ENCODE data around the gene CDKN1A. TPM values are rescaled to one million over a fixed set of nuclear protein-coding genes. Genes with fewer than 3 reads are reported as not detected.

The CDKN1A gene
- total RNA-seq = 10 to 100 TPM; 41.0 to 64.5 (median 61.8) TPM

GRCh38 chr6:36678488-36679042, at the start of gene CDKN1A:
TSS of gene CDKN1A (plus strand) at chr6:36678714. CDS start at chr6:36684102, 5,388 bp downstream.
- Histone ChIP-seq H3K27ac (peak within 1 kb of the TSS; percentile 99), H3K9me3 (no peaks in the 10 kb centered on the region), H3K4me1 (peaks cover 37 to 44% of the 10 kb centered on the region in 2 donors), H3K27me3 (no peaks in the 10 kb centered on the region), H3K4me3 (replicated peaks in 1 of 3) (peak within 1 kb of the TSS; percentile 90 to 95 (median 91)), H3K36me3 (peaks cover 0 to 1% of the 10 kb centered on the region in 2 donors)
- 0% methylated on average over 32 of the region's 63 CpGs; no CpG with 5 or more reads in 1 of the 2 donors for WGBS, 2 donors
- TF ChIP-seq, protein P1, sequence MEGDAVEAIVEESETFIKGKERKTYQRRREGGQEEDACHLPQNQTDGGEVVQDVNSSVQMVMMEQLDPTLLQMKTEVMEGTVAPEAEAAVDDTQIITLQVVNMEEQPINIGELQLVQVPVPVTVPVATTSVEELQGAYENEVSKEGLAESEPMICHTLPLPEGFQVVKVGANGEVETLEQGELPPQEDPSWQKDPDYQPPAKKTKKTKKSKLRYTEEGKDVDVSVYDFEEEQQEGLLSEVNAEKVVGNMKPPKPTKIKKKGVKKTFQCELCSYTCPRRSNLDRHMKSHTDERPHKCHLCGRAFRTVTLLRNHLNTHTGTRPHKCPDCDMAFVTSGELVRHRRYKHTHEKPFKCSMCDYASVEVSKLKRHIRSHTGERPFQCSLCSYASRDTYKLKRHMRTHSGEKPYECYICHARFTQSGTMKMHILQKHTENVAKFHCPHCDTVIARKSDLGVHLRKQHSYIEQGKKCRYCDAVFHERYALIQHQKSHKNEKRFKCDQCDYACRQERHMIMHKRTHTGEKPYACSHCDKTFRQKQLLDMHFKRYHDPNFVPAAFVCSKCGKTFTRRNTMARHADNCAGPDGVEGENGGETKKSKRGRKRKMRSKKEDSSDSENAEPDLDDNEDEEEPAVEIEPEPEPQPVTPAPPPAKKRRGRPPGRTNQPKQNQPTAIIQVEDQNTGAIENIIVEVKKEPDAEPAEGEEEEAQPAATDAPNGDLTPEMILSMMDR (IDR thresholded peaks at IDR 0.05) = peak in 1 of 6 experiments; percentile 25
- peak; percentile 99 to 100 for TF ChIP-seq POLR2A (IDR thresholded peaks at IDR 0.05)
- intact Hi-C loops (cut with DNase I) = loop anchor here (5.0 kb wide), 1 partner anchor 51 kb away; no protein-coding TSS in a partner anchor
- DNase-seq = peak; percentile 96 to 97

- intact Hi-C loops (cut with DNase I) = loop anchor here (5.0 to 10.0 kb wide), 3 partner anchors 48 to 1755 kb away; partner anchors contain the start of gene CDKN1A
- Histone ChIP-seq H3K27ac (peak overlapping the region in 2 of 3 donors; percentile 37 to 81), H3K36me3 (no peaks in the 10 kb centered on the region), H3K4me3 (replicated peaks in 1 of 3) (no peak overlapping the region), H3K9me3 (no peaks in the 10 kb centered on the region), H3K27me3 (no peaks in the 10 kb centered on the region), H3K4me1 (peaks cover 35 to 47% of the 10 kb centered on the region in 2 donors)
- 81 to 84% methylated on average over 11 of the region's 11 CpGs for WGBS, 2 donors
- DNase-seq = peak in 1 of 2 donors; percentile 13
- TF ChIP-seq POLR2A (IDR thresholded peaks at IDR 0.05) = no peak
These were observed 48.7 kb upstream of the CDKN1A start for GRCh38 chr6:36629784-36630183.

DNA sequence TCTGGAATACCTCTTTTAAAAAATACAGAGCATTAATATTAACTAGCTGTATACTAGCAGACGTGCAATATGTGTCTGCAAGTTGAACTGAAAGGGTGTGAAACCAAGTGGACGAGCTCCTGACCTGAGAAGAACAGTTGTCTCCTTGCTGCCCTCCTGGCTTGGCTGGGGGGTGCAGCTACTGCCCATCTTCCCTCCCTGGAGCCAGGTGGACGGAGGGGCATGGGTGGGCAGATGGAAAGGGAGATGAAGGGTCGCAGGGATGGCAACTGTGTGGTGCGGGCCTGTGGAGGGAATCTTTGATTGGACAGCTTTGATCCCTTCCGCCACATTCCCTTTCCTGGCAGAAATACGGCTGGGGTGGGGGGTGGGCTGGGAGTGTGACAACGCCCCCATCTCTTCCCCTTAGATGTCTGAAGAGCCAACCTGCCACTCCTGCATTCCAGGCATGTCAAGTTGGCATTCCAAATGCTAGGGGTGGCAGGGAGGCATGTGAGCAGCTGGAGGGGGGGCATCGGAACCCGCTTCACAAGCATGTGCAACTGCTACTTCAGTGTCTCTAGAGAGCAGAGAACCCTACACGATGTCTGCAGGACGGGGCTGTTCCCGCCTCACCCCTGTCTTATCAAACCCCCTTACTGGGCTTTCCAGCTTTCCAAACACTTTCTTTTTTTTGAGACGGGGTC, 47.0 kb upstream of the CDKN1A start:
- 48 to 49% methylated on average over 14 of the region's 14 CpGs for WGBS, 2 donors
- H3K9me3 ChIP-seq = no peaks in the 10 kb centered on the region
- no peaks in the 10 kb centered on the region for H3K36me3 ChIP-seq
- peaks cover 27 to 38% of the 10 kb centered on the region in 2 donors for H3K4me1 ChIP-seq
- H3K4me3 ChIP-seq (replicated peaks in 1 of 3) = no peak overlapping the region
- intact Hi-C loops (cut with DNase I) = loop anchor here (10.0 kb wide), 1 partner anchor 1753 kb away; no protein-coding TSS in a partner anchor
- no peaks in the 10 kb centered on the region for H3K27me3 ChIP-seq
- DNase-seq = peak; percentile 54 to 59
- TF ChIP-seq POLR2A (IDR thresholded peaks at IDR 0.05) = no peak
- TF ChIP-seq, protein P1 (IDR thresholded peaks at IDR 0.05) = no peak
- H3K27ac ChIP-seq = no peak overlapping the region

- Histone ChIP-seq H3K9me3 (no peaks in the 10 kb centered on the region), H3K4me1 (peaks cover 16 to 22% of the 10 kb centered on the region in 2 donors), H3K4me3 (replicated peaks in 1 of 3) (no peak overlapping the region), H3K27me3 (no peaks in the 10 kb centered on the region), H3K36me3 (no peaks in the 10 kb centered on the region), H3K27ac (no peak overlapping the region)
- intact Hi-C loops (cut with DNase I) = loop anchor here (10.0 kb wide), 1 partner anchor 1751 kb away; no protein-coding TSS in a partner anchor
- no peak for DNase-seq
- 94 to 96% methylated on average over 3 to 6 of the region's 6 CpGs for WGBS, 2 donors
- TF ChIP-seq, protein P1 (IDR thresholded peaks at IDR 0.05) = no peak
- no peak for TF ChIP-seq POLR2A (IDR thresholded peaks at IDR 0.05)
These were observed 45.1 kb upstream of the CDKN1A start for GRCh38 chr6:36633370-36633769.

DNA sequence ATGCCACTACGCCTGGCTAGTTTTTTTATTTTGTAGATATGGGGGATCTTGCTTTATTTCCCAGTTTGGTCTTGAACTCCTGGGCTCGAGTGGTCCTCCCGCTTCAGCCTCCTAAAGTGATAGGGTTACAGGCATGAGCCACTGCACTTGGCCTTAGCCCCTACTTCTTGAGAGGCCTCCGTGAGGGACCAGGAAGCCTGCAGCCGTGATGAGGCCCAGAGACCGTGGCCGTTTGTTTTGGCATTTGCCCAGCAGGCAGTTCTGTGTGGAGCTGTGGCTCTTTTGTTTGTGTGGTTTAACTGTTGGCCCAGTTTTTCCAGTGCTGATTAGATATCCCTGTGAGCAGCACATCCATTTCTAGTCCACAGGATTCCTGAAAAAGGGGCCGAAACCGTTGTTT, 44.6 kb upstream of the CDKN1A start:
- 30 to 53% methylated on average over 5 to 9 of the region's 9 CpGs for WGBS, 2 donors
- H3K27ac ChIP-seq = no peak overlapping the region
- peak; percentile 79 to 86 for DNase-seq
- TF ChIP-seq POLR2A (IDR thresholded peaks at IDR 0.05) = no peak
- TF ChIP-seq, protein P1 (IDR thresholded peaks at IDR 0.05) = no peak
- H3K4me1 ChIP-seq = peaks cover 14 to 20% of the 10 kb centered on the region in 2 donors
- H3K27me3 ChIP-seq = no peaks in the 10 kb centered on the region
- H3K9me3 ChIP-seq = no peaks in the 10 kb centered on the region
- H3K4me3 ChIP-seq (replicated peaks in 1 of 3) = no peak overlapping the region
- H3K36me3 ChIP-seq = no peaks in the 10 kb centered on the region
- intact Hi-C loops (cut with DNase I) = loop anchor here (10.0 kb wide), 1 partner anchor 1751 kb away; no protein-coding TSS in a partner anchor
